GM23248 (cell line): ENCODE measurements around the gene MUC2. TPM values are rescaled to one million over a fixed set of nuclear protein-coding genes. Genes with fewer than 3 reads are reported as not detected.

Experiments
- DNase-seq: peaks from one replicate; pipeline ENCODE4 v3.0.0-alpha.2; 2015
- H2AFZ ChIP-seq: fragments of 200-600 bp; sonication (generic); 2 replicates; pipeline ENCODE4 v1.6.1; 2016; ENCODE audit warnings: antibody characterized with exemption
- H3F3A ChIP-seq: fragments of 200-600 bp; sonication (generic); 2 replicates; pipeline ENCODE4 v1.6.1; 2016; ENCODE audit warnings: mild to moderate bottlenecking, antibody characterized with exemption, mixed run types; ENCODE audit not compliant: insufficient read depth
- H3K27ac ChIP-seq: fragments of 200-600 bp; sonication (generic); 2 replicates; pipeline ENCODE4 v1.5.1; 2016; ENCODE audit warnings: mild to moderate bottlenecking
- H3K27me3 ChIP-seq: fragments of 200-600 bp; sonication (generic); replicated peaks from 2 replicates; pipeline ENCODE4 v1.6.1; 2016; ENCODE audit warnings: mild to moderate bottlenecking; ENCODE audit not compliant: insufficient read depth
- H3K36me3 ChIP-seq: fragments of 200-600 bp; sonication (generic); 2 replicates; pipeline ENCODE4 v1.6.1; 2016; ENCODE audit warnings: low read depth, mild to moderate bottlenecking
- H3K4me1 ChIP-seq: fragments of 200-600 bp; sonication (generic); 2 replicates; pipeline ENCODE4 v1.6.1; 2016; ENCODE audit warnings: mild to moderate bottlenecking; ENCODE audit not compliant: insufficient read depth
- H3K4me2 ChIP-seq: fragments of 200-600 bp; sonication (generic); one replicate; pipeline ENCODE4 v1.6.1; 2016; ENCODE audit warnings: mild to moderate bottlenecking; ENCODE audit not compliant: unreplicated experiment
- H3K4me3 ChIP-seq: fragments of 200-600 bp; sonication (generic); 2 replicates; pipeline ENCODE4 v1.5.1; 2016; ENCODE audit warnings: mild to moderate bottlenecking
- H3K79me2 ChIP-seq: fragments of 200-600 bp; sonication (generic); 2 replicates; pipeline ENCODE4 v1.6.1; 2016; ENCODE audit warnings: mild to moderate bottlenecking; ENCODE audit not compliant: insufficient read depth
- H3K9ac ChIP-seq: fragments of 200-600 bp; sonication (generic); 2 replicates; pipeline ENCODE4 v1.6.1; 2016; ENCODE audit warnings: mild to moderate bottlenecking
- H3K9me2 ChIP-seq: fragments of 200-600 bp; sonication (generic); 2 replicates; pipeline ENCODE4 v1.6.1; 2016; ENCODE audit warnings: mixed run types, mild to moderate bottlenecking, moderate library complexity; ENCODE audit not compliant: insufficient read depth
- H3K9me3 ChIP-seq: fragments of 200-600 bp; sonication (generic); one replicate; pipeline ENCODE4 v1.6.1; 2017; ENCODE audit warnings: low read depth
- H4K20me1 ChIP-seq: fragments of 200-600 bp; sonication (generic); 2 replicates; pipeline ENCODE4 v1.6.0; 2016; ENCODE audit not compliant: insufficient read depth
- EZH2 ChIP-seq: fragments of 200-600 bp; sonication (generic); IDR thresholded peaks from 2 replicates; pipeline ENCODE4 v1.6.1; 2018; ENCODE audit warnings: antibody characterized with exemption, mild to moderate bottlenecking; ENCODE audit not compliant: insufficient read depth, poor library complexity, severe bottlenecking
- EZH2phosphoT487 ChIP-seq: fragments of 200-600 bp; sonication (generic); IDR thresholded peaks from 2 replicates; pipeline ENCODE4 v1.6.1; 2018; ENCODE audit warnings: antibody characterized with exemption, moderate library complexity, mild to moderate bottlenecking, low read depth; ENCODE audit not compliant: insufficient read depth
- WGBS, 2 experiments: methylation state at CpG; one replicate each; pipeline ENCODE4 v1.1.6; 2015 to 2017; ENCODE audit warnings: low lambda C conversion rate in 2 of 2, low coverage in 1 of 2; ENCODE audit errors: missing lambda C conversion rate in 2 of 2; 5-methylcytosine and 5-hydroxymethylcytosine counted together
- in situ Hi-C: fragments of 300-500 bp; cut with MboI; formaldehyde crosslinking; loops from 2 replicates; pipeline ENCODE4 v1.15.0; 2020
- polyA plus RNA-seq: library from polyadenylated mRNA; unstranded; fragments of >200 nt; fragmentation: Nextera tagmentation; extraction: Ambion mirVana; gene quantifications from 2 replicates; pipeline ENCODE4 v1.2.1, GENCODE V29; 2016
- total RNA-seq: library from RNA; depleted of rRNA; stranded (reverse); fragments of >200 nt; shearing (Covaris generic); gene quantifications from 2 replicates; pipeline ENCODE4 v1.2.3, GENCODE V29; 2014

MUC2 gene
- total and polyA plus RNA-seq, 2 experiments from 2014 or later, result not detected

DNA sequence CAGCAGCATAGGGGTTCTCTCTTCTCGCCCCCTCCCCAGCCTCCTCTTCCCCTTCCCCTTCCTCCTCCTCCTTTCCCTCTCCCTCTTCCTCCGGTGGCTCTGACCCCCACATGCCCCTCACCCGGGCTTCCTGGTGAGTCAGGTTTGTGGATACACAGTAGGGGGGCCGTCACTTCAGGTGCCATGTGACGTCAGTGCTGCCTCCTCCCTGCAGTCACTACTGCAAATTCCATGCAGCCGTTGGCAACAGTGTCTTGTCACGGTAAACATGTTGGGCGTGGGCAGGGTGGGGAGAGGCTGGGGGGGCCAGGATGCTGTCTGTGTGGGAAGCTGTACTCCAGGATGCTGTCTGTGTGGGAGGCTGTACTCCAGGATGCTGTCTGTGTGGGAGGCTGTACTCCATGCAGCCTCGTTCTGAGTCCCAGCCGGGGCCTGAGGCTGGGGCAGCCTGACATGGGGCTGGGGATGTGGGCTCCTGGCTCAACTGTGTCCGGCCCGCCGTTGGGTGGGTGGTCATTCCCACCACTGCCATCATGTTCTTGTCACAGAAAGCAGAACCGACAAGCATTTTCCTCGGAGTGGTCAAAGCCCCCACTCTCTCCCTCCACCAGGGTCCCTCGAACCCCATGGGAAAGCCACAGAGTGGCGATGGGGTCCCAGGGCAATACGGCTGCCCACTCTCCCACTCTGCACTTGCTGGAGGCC is 2.4 kb upstream of the MUC2 start:
- no peak for TF ChIP-seq EZH2
- no peak for TF ChIP-seq EZH2phosphoT487

DNA sequence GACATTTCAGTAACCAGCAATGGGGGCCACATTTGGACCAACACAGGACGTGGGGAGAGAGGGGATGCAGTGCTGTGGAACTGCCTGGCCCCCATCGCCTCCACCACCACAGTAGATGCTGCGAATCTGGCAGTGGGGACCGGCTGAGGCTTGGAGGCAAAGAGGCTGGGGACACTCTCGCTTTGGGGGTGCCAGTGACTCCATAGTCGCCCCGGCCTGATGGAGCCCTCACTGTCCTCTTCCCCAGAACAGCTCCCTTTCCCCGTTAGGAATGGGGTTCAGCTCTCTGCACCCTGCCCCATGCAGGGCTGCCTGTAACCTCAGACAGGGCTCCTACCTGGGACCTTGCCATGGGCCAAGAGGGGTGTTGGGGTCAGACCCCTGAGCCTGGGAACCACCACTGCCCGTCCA is 1.8 kb upstream of the MUC2 start:
- Histone ChIP-seq H3K9me2 (no peaks in the 10 kb centered on the region), H3K4me2 (no peak overlapping the region), H3K36me3 (no peaks in the 10 kb centered on the region), H3K4me1 (peaks cover 8% of the 10 kb centered on the region), H3K4me3 (no peak overlapping the region), H2AFZ (no peak overlapping the region), H3K9me3 (no peaks in the 10 kb centered on the region), H3K79me2 (no peaks in the 10 kb centered on the region), H3K9ac (no peak overlapping the region), H3K27ac (no peak overlapping the region), H3F3A (no peaks in the 10 kb centered on the region), H3K27me3 (no peaks in the 10 kb centered on the region), H4K20me1 (no peaks in the 10 kb centered on the region)
- in situ Hi-C loops, result no loop called here
- WGBS, 2 experiments, result 66 to 71% methylated on average over 9 of the region's 9 CpGs
- DNase-seq, result no peak
- TF ChIP-seq EZH2phosphoT487, result no peak
- TF ChIP-seq EZH2, result no peak

More for the DNA sequence above, 2.4 kb upstream of the MUC2 start:
- H4K20me1 ChIP-seq, result no peaks in the 10 kb centered on the region
- DNase-seq, result peak; percentile 48
- H2AFZ ChIP-seq, result no peak overlapping the region
- H3F3A ChIP-seq, result no peaks in the 10 kb centered on the region
- no peak overlapping the region for H3K9ac ChIP-seq
- no peaks in the 10 kb centered on the region for H3K79me2 ChIP-seq
- no peak overlapping the region for H3K27ac ChIP-seq
- no peaks in the 10 kb centered on the region for H3K9me3 ChIP-seq
- no peak overlapping the region for H3K4me3 ChIP-seq
- H3K36me3 ChIP-seq, result no peaks in the 10 kb centered on the region
- no peaks in the 10 kb centered on the region for H3K27me3 ChIP-seq
- 49 to 54% methylated on average over 13 to 18 of the region's 18 CpGs for WGBS, 2 experiments
- in situ Hi-C loops, result no loop called here
- no peak overlapping the region for H3K4me2 ChIP-seq
- no peaks in the 10 kb centered on the region for H3K9me2 ChIP-seq
- peaks cover 8% of the 10 kb centered on the region for H3K4me1 ChIP-seq

GRCh38 chr11:1073261-1073724 is 1.4 kb upstream of the MUC2 start:
- Histone ChIP-seq H4K20me1 (no peaks in the 10 kb centered on the region), H3K27ac (no peak overlapping the region), H3K27me3 (no peaks in the 10 kb centered on the region), H2AFZ (peak overlapping the region; percentile 46; the same call in 1 of the 2 replicates), H3K9me3 (no peaks in the 10 kb centered on the region), H3K79me2 (no peaks in the 10 kb centered on the region), H3K4me2 (no peak overlapping the region), H3K4me1 (peaks cover 8% of the 10 kb centered on the region), H3K9me2 (no peaks in the 10 kb centered on the region), H3K36me3 (no peaks in the 10 kb centered on the region), H3K9ac (no peak overlapping the region), H3K4me3 (no peak overlapping the region), H3F3A (no peaks in the 10 kb centered on the region)
- in situ Hi-C loops, result no loop called here
- TF ChIP-seq EZH2 (no peak), EZH2phosphoT487 (no peak)
- 24 to 34% methylated on average over 7 to 13 of the region's 13 CpGs for WGBS, 2 experiments
- peak; percentile 69 for DNase-seq

GRCh38 chr11:1073851-1074243 is 827 bp upstream of the MUC2 start:
- in situ Hi-C loops, result no loop called here
- Histone ChIP-seq H3K79me2 (no peaks in the 10 kb centered on the region), H4K20me1 (no peaks in the 10 kb centered on the region), H3K27ac (no peak overlapping the region), H3K4me1 (peaks cover 8% of the 10 kb centered on the region), H3K4me3 (no peak overlapping the region), H3K36me3 (no peaks in the 10 kb centered on the region), H3K9me3 (no peaks in the 10 kb centered on the region), H3F3A (no peaks in the 10 kb centered on the region), H2AFZ (no peak overlapping the region), H3K27me3 (no peaks in the 10 kb centered on the region), H3K9me2 (no peaks in the 10 kb centered on the region), H3K9ac (no peak overlapping the region), H3K4me2 (no peak overlapping the region)
- TF ChIP-seq EZH2phosphoT487 (no peak), EZH2 (no peak)
- WGBS, 2 experiments, result 59 to 60% methylated on average over 11 of the region's 11 CpGs
- DNase-seq, result no peak
